Ecto neural progenitor cell (in vitro differentiated cells): ENCODE measurements around the gene CIDEC.
"Not testable (repeated sequence)": the region's sequence is repeated elsewhere in the genome, so short reads cannot be mapped to it uniquely, and the experiment has no call there.

Experiments
- DNase-seq: peaks from one replicate; pipeline ENCODE4 v3.0.0-alpha.2; 2018; ENCODE audit warnings: low spot score

CIDEC gene

GRCh38 chr3:9901967-9902366 is 21.9 kb upstream of the CIDEC start:
- no peak for DNase-seq

GRCh38 chr3:9900965-9901415 is 20.9 kb upstream of the CIDEC start:
- DNase-seq = not testable (repeated sequence)

- no peak for DNase-seq
Measured at GRCh38 chr3:9899289-9899791, 19.3 kb upstream of the CIDEC start.

- no peak for DNase-seq
Measured at GRCh38 chr3:9898467-9899241, 18.6 kb upstream of the CIDEC start.

GRCh38 chr3:9897408-9898372 is 17.6 kb upstream of the CIDEC start:
- no peak for DNase-seq

GRCh38 chr3:9896755-9897407 is 16.8 kb upstream of the CIDEC start:
- DNase-seq = not testable (repeated sequence)

- DNase-seq = not testable (repeated sequence)
Measured at GRCh38 chr3:9895715-9896114, 15.7 kb upstream of the CIDEC start.

GRCh38 chr3:9893739-9894138 is 13.7 kb upstream of the CIDEC start:
- DNase-seq = no peak

GRCh38 chr3:9891072-9891622 is 11.1 kb upstream of the CIDEC start:
- DNase-seq = no peak

- DNase-seq = peak; percentile 95
Measured at GRCh38 chr3:9890249-9891071, 10.4 kb upstream of the CIDEC start, which contains the start of gene JAGN1. Gene JAGN1 (plus strand): TSS chr3:9890610. CDS start chr3:9890723, 113 bp downstream.

GRCh38 chr3:9889405-9889804 is 9.4 kb upstream of the CIDEC start:
- DNase-seq = no peak

GRCh38 chr3:9888540-9888939 is 8.5 kb upstream of the CIDEC start:
- DNase-seq = no peak

- no peak for DNase-seq
Measured at GRCh38 chr3:9887480-9887879, 7.4 kb upstream of the CIDEC start.

- no peak for DNase-seq
Measured at GRCh38 chr3:9886328-9886727, 6.3 kb upstream of the CIDEC start.

- DNase-seq = no peak
Measured at GRCh38 chr3:9884555-9885165, 4.6 kb upstream of the CIDEC start.

GRCh38 chr3:9883706-9884554 is 3.9 kb upstream of the CIDEC start:
- DNase-seq = no peak

- no peak for DNase-seq
Measured at GRCh38 chr3:9881441-9881840, 1.4 kb upstream of the CIDEC start.

- DNase-seq = no peak
Measured at GRCh38 chr3:9878700-9879099, 1.4 kb downstream of the CIDEC start.

- DNase-seq = no peak
Measured at GRCh38 chr3:9876991-9877390, 3.1 kb downstream of the CIDEC start.
